HG03520 (cell line): Measurements from ENCODE around the gene RAVER1.
"Not testable (repeated sequence)": the region's sequence is repeated elsewhere in the genome, so short reads cannot be mapped to it uniquely, and the experiment has no call there.

Experiments used
- ATAC-seq: cut with Tn5 transposase; IDR thresholded peaks from one replicate; pipeline ENCODE4 v1.9.1; 2021; ENCODE audit warnings: mild to moderate bottlenecking, moderate library complexity; ENCODE audit not compliant: unreplicated experiment

The RAVER1 gene

GRCh38 chr19:10332965-10333757 lies at the start of gene RAVER1:
RAVER1 (minus strand) TSS chr19:10333529; CDS start chr19:10333507, 22 bp downstream.
- peak; percentile 68 for ATAC-seq

GRCh38 chr19:10383223-10383499 lies 49.8 kb upstream of the RAVER1 start:
- not testable (repeated sequence) for ATAC-seq

- peak; percentile 91 for ATAC-seq
These were observed 47.2 kb upstream of the RAVER1 start, which contains the start of gene TYK2 for GRCh38 chr19:10380313-10381102. TYK2 (minus strand) TSS chr19:10380572; CDS start chr19:10378406, 2,166 bp downstream.

- ATAC-seq = no peak
These were observed 46.6 kb upstream of the RAVER1 start for GRCh38 chr19:10379880-10380312.

GRCh38 chr19:10378124-10378523 lies 44.8 kb upstream of the RAVER1 start:
- no peak for ATAC-seq

- ATAC-seq = not testable (repeated sequence)
These were observed 43.9 kb upstream of the RAVER1 start for GRCh38 chr19:10377140-10377640.

- ATAC-seq = no peak
These were observed 41.6 kb upstream of the RAVER1 start for GRCh38 chr19:10374931-10375330.

GRCh38 chr19:10372690-10373089 lies 39.4 kb upstream of the RAVER1 start:
- ATAC-seq = no peak

GRCh38 chr19:10368101-10368803 lies 34.9 kb upstream of the RAVER1 start:
- no peak for ATAC-seq

- ATAC-seq = not testable (repeated sequence)
These were observed 33.7 kb upstream of the RAVER1 start for GRCh38 chr19:10366950-10367512.

- no peak for ATAC-seq
These were observed 32.2 kb upstream of the RAVER1 start for GRCh38 chr19:10365518-10365917.

- ATAC-seq = no peak
These were observed 31.3 kb upstream of the RAVER1 start for GRCh38 chr19:10364644-10365043.

GRCh38 chr19:10363789-10364281 lies 30.5 kb upstream of the RAVER1 start:
- no peak for ATAC-seq

GRCh38 chr19:10362259-10362658 lies 28.9 kb upstream of the RAVER1 start:
- no peak for ATAC-seq

- ATAC-seq = no peak
These were observed 28.3 kb upstream of the RAVER1 start for GRCh38 chr19:10361569-10362011.

GRCh38 chr19:10356431-10356830 lies 23.1 kb upstream of the RAVER1 start:
- no peak for ATAC-seq

GRCh38 chr19:10353793-10354391 lies 20.6 kb upstream of the RAVER1 start:
- ATAC-seq = no peak

GRCh38 chr19:10352764-10353671 lies 19.7 kb upstream of the RAVER1 start:
- ATAC-seq = no peak

GRCh38 chr19:10346509-10346908 lies 13.2 kb upstream of the RAVER1 start:
- no peak for ATAC-seq
